Measurements from ENCODE around the gene MMRN1. TPM values are rescaled to one million over a fixed set of nuclear protein-coding genes. Genes with fewer than 3 reads are reported as not detected.

Gene MMRN1
- total and polyA plus RNA-seq, 2 of the 8 experiments (the other 6 are each of a cell fraction or from before 2014, with no cell fraction given): not detected

DNA sequence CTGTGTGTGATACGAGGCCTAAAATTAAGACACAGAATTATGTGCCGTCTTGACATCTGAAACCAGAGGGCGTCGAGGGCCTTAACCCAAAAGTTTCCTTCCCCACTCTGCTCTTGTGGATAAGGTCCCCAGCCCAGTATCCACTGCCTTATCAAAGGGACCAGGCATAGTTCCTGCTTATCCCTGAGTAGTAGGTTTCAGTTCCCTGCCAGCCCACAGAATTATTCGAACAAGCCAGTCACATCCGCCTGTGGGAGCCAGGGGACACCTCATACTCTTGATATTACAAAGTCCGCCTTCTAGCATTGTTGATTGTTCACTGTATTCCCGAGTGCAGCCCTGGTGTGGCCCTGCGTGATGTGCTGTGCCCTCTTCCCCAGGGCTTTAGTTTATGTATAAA, 5.4 kb upstream of the MMRN1 start:
- no peak overlapping the region for H3K4me3 ChIP-seq (ENCODE audit: extremely low read depth in 1 of 4, insufficient read depth in 2 of 4, low read depth in 3 of 4, low read length in 4 of 4)
- no peak overlapping the region for H2BK15ac ChIP-seq (ENCODE audit: low read length)
- no peak overlapping the region for H3K23ac ChIP-seq (ENCODE audit: insufficient read length)
- no peak for TF ChIP-seq SP1 (IDR thresholded peaks at IDR 0.05; ENCODE audit: low read depth, low read length)
- no peak for FAIRE-seq
- no peak overlapping the region for H2BK120ac ChIP-seq (replicated peaks; ENCODE audit: low read depth, low read length)
- H3K4me1 ChIP-seq (replicated peaks in 1 of 4; ENCODE audit: control insufficient read depth in 3 of 4, insufficient read depth in 4 of 4, low read length in 3 of 4): no peaks in the 10 kb centered on the region
- 86% methylated on average over 9 of the region's 9 CpGs; no CpG with 5 or more reads in 1 of the 2 experiments for WGBS, 2 experiments (ENCODE audit: extremely low coverage in 1 of 2, insufficient coverage in 1 of 2, insufficient read length in 1 of 2, insufficient replicate concordance in 2 of 2, low coverage in 1 of 2, low lambda C conversion rate in 2 of 2, missing lambda C conversion rate in 1 of 2)
- no peak overlapping the region for H3K27ac ChIP-seq (ENCODE audit: low read depth, low read length)
- H3K56ac ChIP-seq (replicated peaks; ENCODE audit: insufficient read length, low read depth, low read length): no peak overlapping the region
- H3K9me3 ChIP-seq (ENCODE audit: insufficient read depth in 2 of 2, low read depth in 1 of 2, low read length in 1 of 2): no peaks in the 10 kb centered on the region
- CTCF ChIA-PET (ENCODE audit: partially characterized antibody): interaction anchor here (1.3 kb wide), 1 partner anchor 248 kb away, joined by 4 read pairs; no protein-coding TSS in a partner anchor
- no peaks in the 10 kb centered on the region for H3K79me2 ChIP-seq (ENCODE audit: control insufficient read depth in 1 of 2, insufficient read depth in 2 of 2, low read length in 2 of 2)
- DNase-seq (ENCODE audit: low read depth in 1 of 2, low spot score in 2 of 2): no peak
- H3K18ac ChIP-seq (ENCODE audit: extremely low read depth, low read length): no peak overlapping the region
- H3K4ac ChIP-seq (replicated peaks; ENCODE audit: insufficient read length, low read depth, low read length): no peak overlapping the region
- no peaks in the 10 kb centered on the region for H3K36me3 ChIP-seq (ENCODE audit: control insufficient read depth in 2 of 4, insufficient read depth in 4 of 4, low read length in 3 of 4)
- no peak overlapping the region for H2BK12ac ChIP-seq (ENCODE audit: low read depth, low read length)
- H3K23me2 ChIP-seq (ENCODE audit: low read depth, low read length): no peaks in the 10 kb centered on the region
- no peak overlapping the region for H3K14ac ChIP-seq (ENCODE audit: insufficient read length)
- H2BK5ac ChIP-seq (ENCODE audit: low read depth, low read length): no peak overlapping the region
- H3K79me1 ChIP-seq (ENCODE audit: low read depth, low read length): no peaks in the 10 kb centered on the region
- no peak overlapping the region for H4K8ac ChIP-seq (ENCODE audit: extremely low read depth, insufficient read depth, low read length)
- H3K9ac ChIP-seq (replicated peaks in 1 of 4; ENCODE audit: extremely low read depth in 1 of 4, low read depth in 3 of 4, low read length in 3 of 4): no peak overlapping the region
- H4K91ac ChIP-seq (replicated peaks; ENCODE audit: insufficient read length, low read length): no peak overlapping the region
- H3K4me2 ChIP-seq (ENCODE audit: insufficient read depth in 1 of 2, low read depth in 2 of 2, low read length in 2 of 2): no peak overlapping the region
- H2AFZ ChIP-seq (ENCODE audit: low read length): no peak overlapping the region
- H3K27me3 ChIP-seq (replicated peaks in 1 of 4; ENCODE audit: control insufficient read depth in 3 of 4, extremely low read depth in 1 of 4, insufficient read depth in 3 of 4, low read length in 3 of 4): peaks cover 0 to 1% (median 0%) of the 10 kb centered on the region in 4 experiments; a peak in 1 of 7 replicates
- H2BK20ac ChIP-seq (ENCODE audit: low read length): no peak overlapping the region
- POLR2A ChIA-PET (ENCODE audit: partially characterized antibody): no interaction called here
- no peak overlapping the region for H2AK5ac ChIP-seq (ENCODE audit: low read depth, low read length)
- H4K5ac ChIP-seq (ENCODE audit: insufficient read length, low read depth, low read length): no peak overlapping the region
- no peaks in the 10 kb centered on the region for H4K20me1 ChIP-seq (replicated peaks in 1 of 2; ENCODE audit: control insufficient read depth in 1 of 2, insufficient read depth in 2 of 2, low read length in 2 of 2)
